ENCODE measurements around the gene CEP135.
"Not testable (repeated sequence)": the region's sequence is repeated elsewhere in the genome, so short reads cannot be mapped to it uniquely, and the experiment has no call there.

The CEP135 gene

DNA sequence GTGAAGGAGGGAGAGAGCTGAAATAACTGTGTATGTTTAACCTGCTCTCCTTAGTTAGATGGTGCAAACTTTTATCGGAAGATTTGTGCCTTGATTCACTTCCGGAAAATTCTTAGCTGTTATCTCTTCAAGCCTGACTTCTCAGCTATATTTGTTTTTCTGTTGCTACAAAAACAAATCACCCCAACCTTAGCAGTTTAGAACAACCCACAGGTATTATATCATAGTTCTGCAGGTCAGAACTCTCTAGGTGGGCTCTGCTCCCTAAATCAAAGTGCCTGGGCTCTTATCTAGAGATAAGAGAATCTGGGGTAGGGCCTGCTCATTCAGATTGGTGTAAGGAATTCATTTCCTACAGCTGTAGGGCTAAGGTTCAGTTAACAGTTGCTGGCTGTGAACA, 15.1 kb upstream of the CEP135 start:
- DNase-seq (no peak), ATAC-seq (ENCODE audit: insufficient read depth, low read depth) (no peak)
- no peaks in the 10 kb centered on the region for H3K4me1 ChIP-seq (ENCODE audit: insufficient read depth, low read length)
- H3K9ac ChIP-seq (ENCODE audit: low read depth, low read length), result no peak overlapping the region
- H3K79me2 ChIP-seq (ENCODE audit: insufficient read depth, low read length), result no peaks in the 10 kb centered on the region
- TF ChIP-seq, protein P1, sequence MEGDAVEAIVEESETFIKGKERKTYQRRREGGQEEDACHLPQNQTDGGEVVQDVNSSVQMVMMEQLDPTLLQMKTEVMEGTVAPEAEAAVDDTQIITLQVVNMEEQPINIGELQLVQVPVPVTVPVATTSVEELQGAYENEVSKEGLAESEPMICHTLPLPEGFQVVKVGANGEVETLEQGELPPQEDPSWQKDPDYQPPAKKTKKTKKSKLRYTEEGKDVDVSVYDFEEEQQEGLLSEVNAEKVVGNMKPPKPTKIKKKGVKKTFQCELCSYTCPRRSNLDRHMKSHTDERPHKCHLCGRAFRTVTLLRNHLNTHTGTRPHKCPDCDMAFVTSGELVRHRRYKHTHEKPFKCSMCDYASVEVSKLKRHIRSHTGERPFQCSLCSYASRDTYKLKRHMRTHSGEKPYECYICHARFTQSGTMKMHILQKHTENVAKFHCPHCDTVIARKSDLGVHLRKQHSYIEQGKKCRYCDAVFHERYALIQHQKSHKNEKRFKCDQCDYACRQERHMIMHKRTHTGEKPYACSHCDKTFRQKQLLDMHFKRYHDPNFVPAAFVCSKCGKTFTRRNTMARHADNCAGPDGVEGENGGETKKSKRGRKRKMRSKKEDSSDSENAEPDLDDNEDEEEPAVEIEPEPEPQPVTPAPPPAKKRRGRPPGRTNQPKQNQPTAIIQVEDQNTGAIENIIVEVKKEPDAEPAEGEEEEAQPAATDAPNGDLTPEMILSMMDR (IDR thresholded peaks at IDR 0.05; ENCODE audit: borderline replicate concordance, extremely low read depth, low read length, poor library complexity, severe bottlenecking), result no peak
- no peak for TF ChIP-seq EZH2 (IDR thresholded peaks at IDR 0.05; ENCODE audit: borderline replicate concordance, low read depth, low read length, severe bottlenecking)
- no peak overlapping the region for H2AFZ ChIP-seq (ENCODE audit: low read depth, low read length)
- H4K20me1 ChIP-seq (ENCODE audit: insufficient read depth, low read length), result no peaks in the 10 kb centered on the region
- no peak overlapping the region for H3K4me3 ChIP-seq (ENCODE audit: low read depth in 1 of 2, low read length in 2 of 2)
- no peak overlapping the region for H3K4me2 ChIP-seq (ENCODE audit: insufficient read depth, low read length)
- no peaks in the 10 kb centered on the region for H3K27me3 ChIP-seq (ENCODE audit: insufficient read depth, low read length, poor library complexity)
- no peak overlapping the region for H3K27ac ChIP-seq (ENCODE audit: low read length)
- H3K36me3 ChIP-seq (ENCODE audit: insufficient read depth, low read length), result no peaks in the 10 kb centered on the region
- no peaks in the 10 kb centered on the region for H3K9me3 ChIP-seq (ENCODE audit: insufficient read depth, low read length, severe bottlenecking)

DNA sequence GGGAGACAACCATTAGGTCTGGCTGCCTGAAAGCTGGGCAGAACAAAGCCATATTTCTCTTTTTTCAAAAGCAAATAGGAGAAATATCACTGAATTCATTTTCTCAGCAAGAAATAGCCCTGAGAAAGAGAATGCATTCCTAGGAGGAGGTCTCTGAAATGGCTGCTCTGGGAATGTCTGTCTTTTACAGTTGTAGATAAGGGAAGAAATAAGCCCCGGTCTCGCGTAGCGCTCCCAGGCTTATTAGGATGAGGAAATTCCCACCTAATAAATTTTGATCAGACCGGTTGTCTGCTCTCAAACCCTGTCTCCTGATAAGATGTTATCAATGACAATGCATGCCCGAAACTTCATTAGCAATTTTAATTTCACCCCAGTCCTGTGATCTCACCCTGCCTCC, 12.8 kb upstream of the CEP135 start:
- not testable (repeated sequence) for DNase-seq; H3K36me3 ChIP-seq (ENCODE audit: insufficient read depth, low read length); H3K79me2 ChIP-seq (ENCODE audit: insufficient read depth, low read length); H3K9ac ChIP-seq (ENCODE audit: low read depth, low read length); H2AFZ ChIP-seq (ENCODE audit: low read depth, low read length); ATAC-seq (ENCODE audit: insufficient read depth, low read depth); H3K27ac ChIP-seq (ENCODE audit: low read length); H3K4me1 ChIP-seq (ENCODE audit: insufficient read depth, low read length); H3K9me3 ChIP-seq (ENCODE audit: insufficient read depth, low read length, severe bottlenecking); H3K4me3 ChIP-seq (ENCODE audit: low read depth in 1 of 2, low read length in 2 of 2); H3K4me2 ChIP-seq (ENCODE audit: insufficient read depth, low read length); H4K20me1 ChIP-seq (ENCODE audit: insufficient read depth, low read length); H3K27me3 ChIP-seq (ENCODE audit: insufficient read depth, low read length, poor library complexity)

DNA sequence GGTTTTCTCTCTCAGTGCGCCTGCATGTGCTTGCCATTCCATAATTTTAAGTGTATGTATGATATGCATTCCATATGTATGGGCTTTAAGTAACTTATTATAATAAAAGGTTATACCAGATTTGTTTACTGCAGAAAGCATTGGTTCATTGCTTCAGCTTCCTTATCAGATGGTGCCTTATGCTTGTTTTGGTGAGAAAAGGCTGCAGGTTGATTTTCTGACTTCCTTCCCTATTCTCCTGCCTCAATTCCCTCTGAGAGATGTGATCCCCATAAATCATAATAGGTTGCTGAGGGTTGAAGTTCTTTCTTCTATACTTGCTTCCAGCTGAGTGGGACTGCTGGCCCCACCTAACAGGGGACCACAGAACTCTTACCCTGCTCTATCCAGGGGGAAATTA, 10.3 kb upstream of the CEP135 start:
- Histone ChIP-seq H3K27ac (ENCODE audit: low read length) (no peak overlapping the region), H3K27me3 (ENCODE audit: insufficient read depth, low read length, poor library complexity) (no peaks in the 10 kb centered on the region), H3K4me2 (ENCODE audit: insufficient read depth, low read length) (no peak overlapping the region), H3K9me3 (ENCODE audit: insufficient read depth, low read length, severe bottlenecking) (no peaks in the 10 kb centered on the region), H4K20me1 (ENCODE audit: insufficient read depth, low read length) (no peaks in the 10 kb centered on the region), H2AFZ (ENCODE audit: low read depth, low read length) (no peak overlapping the region), H3K36me3 (ENCODE audit: insufficient read depth, low read length) (no peaks in the 10 kb centered on the region), H3K4me1 (ENCODE audit: insufficient read depth, low read length) (no peaks in the 10 kb centered on the region), H3K79me2 (ENCODE audit: insufficient read depth, low read length) (no peaks in the 10 kb centered on the region), H3K9ac (ENCODE audit: low read depth, low read length) (no peak overlapping the region), H3K4me3 (ENCODE audit: low read depth in 1 of 2, low read length in 2 of 2) (no peak overlapping the region)
- TF ChIP-seq, protein P1 (IDR thresholded peaks at IDR 0.05; ENCODE audit: borderline replicate concordance, extremely low read depth, low read length, poor library complexity, severe bottlenecking), result no peak
- TF ChIP-seq EZH2 (IDR thresholded peaks at IDR 0.05; ENCODE audit: borderline replicate concordance, low read depth, low read length, severe bottlenecking), result no peak
- no peak for ATAC-seq (ENCODE audit: insufficient read depth, low read depth)
- no peak for DNase-seq

DNA sequence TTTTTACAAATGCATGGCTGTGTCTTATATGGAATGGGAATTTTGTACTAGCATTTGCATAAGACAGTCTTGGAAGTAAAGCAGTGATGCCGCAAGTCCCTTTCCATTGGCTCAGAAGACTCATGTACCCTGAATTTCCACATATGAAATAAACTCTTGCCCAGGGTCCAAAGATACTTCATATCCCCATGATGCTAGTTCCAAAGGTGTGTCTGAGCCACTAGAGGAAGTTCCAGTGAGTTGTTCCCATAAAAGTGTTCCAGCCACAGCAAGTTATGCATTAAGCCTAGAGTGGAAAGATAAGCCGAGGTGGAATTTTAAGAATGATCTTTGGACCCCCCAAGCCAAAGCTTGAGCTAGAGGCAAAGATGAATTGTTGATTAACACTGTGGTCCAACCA, 9.3 kb upstream of the CEP135 start:
- Histone ChIP-seq H3K4me1 (ENCODE audit: insufficient read depth, low read length) (no peaks in the 10 kb centered on the region), H3K27me3 (ENCODE audit: insufficient read depth, low read length, poor library complexity) (no peaks in the 10 kb centered on the region)
- no peak for ATAC-seq (ENCODE audit: insufficient read depth, low read depth)

More for the DNA sequence above, 9.3 kb upstream of the CEP135 start:
- no peak overlapping the region for H3K4me3 ChIP-seq (ENCODE audit: low read depth in 1 of 2, low read length in 2 of 2)
- H3K9me3 ChIP-seq (ENCODE audit: insufficient read depth, low read length, severe bottlenecking), result no peaks in the 10 kb centered on the region
- no peaks in the 10 kb centered on the region for H3K36me3 ChIP-seq (ENCODE audit: insufficient read depth, low read length)
- H3K27ac ChIP-seq (ENCODE audit: low read length), result no peak overlapping the region
- H3K9ac ChIP-seq (ENCODE audit: low read depth, low read length), result no peak overlapping the region
- H3K79me2 ChIP-seq (ENCODE audit: insufficient read depth, low read length), result no peaks in the 10 kb centered on the region
- no peak for DNase-seq
- no peak overlapping the region for H3K4me2 ChIP-seq (ENCODE audit: insufficient read depth, low read length)
- no peak overlapping the region for H2AFZ ChIP-seq (ENCODE audit: low read depth, low read length)
- TF ChIP-seq, protein P1 (IDR thresholded peaks at IDR 0.05; ENCODE audit: borderline replicate concordance, extremely low read depth, low read length, poor library complexity, severe bottlenecking), result no peak
- TF ChIP-seq EZH2 (IDR thresholded peaks at IDR 0.05; ENCODE audit: borderline replicate concordance, low read depth, low read length, severe bottlenecking), result no peak
- H4K20me1 ChIP-seq (ENCODE audit: insufficient read depth, low read length), result no peaks in the 10 kb centered on the region
